Peyer's patch (tissue), 4 donors: ENCODE measurements around the gene ZFAND2A. TPM values are rescaled to one million over a fixed set of nuclear protein-coding genes. Genes with fewer than 3 reads are reported as not detected.

ENCODE experiments used
- DNase-seq, 3 donors: peaks; one replicate each; pipeline ENCODE4 v3.0.0-alpha.2; 2017 to 2019
- H3K27ac ChIP-seq, 4 donors: fragments of 200-600 bp; sonication (generic); one replicate each; pipeline ENCODE4 v1.5.1; 2016 to 2019
- H3K27me3 ChIP-seq, 2 donors: fragments of 200-600 bp; sonication (generic); one replicate each; pipeline ENCODE4 v1.5.1; 2019
- H3K36me3 ChIP-seq, 3 donors: fragments of 200-600 bp; sonication (generic); one replicate each; pipeline ENCODE4 v1.5.1; 2016 to 2019
- H3K4me1 ChIP-seq, 4 donors: fragments of 200-600 bp; sonication (generic); one replicate each; pipeline ENCODE4 v1.5.1; 2016 to 2019
- H3K4me3 ChIP-seq, 4 donors: fragments of 200-600 bp; sonication (generic); 1 replicate in 3 of 4; 2 replicates in 1 of 4; pipeline ENCODE4 v1.5.1; 2016 to 2019; ENCODE audit warnings: mild to moderate bottlenecking in 1 of 4
- H3K9me3 ChIP-seq, 4 donors: fragments of 200-600 bp; sonication (generic); one replicate each; pipeline ENCODE4 v1.5.1; 2016 to 2019; ENCODE audit warnings: mild to moderate bottlenecking in 1 of 4
- CTCF ChIP-seq, 6 experiments: fragments of 450-650 bp in 4 of 6; fragments of 200-600 bp in 2 of 6; sonication (generic) in 1 of 6; IDR thresholded peaks; one replicate each; pipeline ENCODE4 v1.5.1; 2017 to 2019; ENCODE audit warnings: antibody characterized with exemption in 6 of 6, mild to moderate bottlenecking in 3 of 6, moderate library complexity in 1 of 6
- POLR2A ChIP-seq, 2 donors: fragments of 450-650 bp; IDR thresholded peaks; one replicate each; pipeline ENCODE4 v1.5.1; 2017; ENCODE audit warnings: antibody characterized with exemption in 2 of 2, mild to moderate bottlenecking in 2 of 2, moderate library complexity in 2 of 2
- total RNA-seq, 4 donors: library from RNA; depleted of rRNA; stranded (reverse); fragments of >200 nt; gene quantifications; one replicate each; pipeline ENCODE4 v1.1.0, GENCODE V29; 2016

The ZFAND2A gene
- total RNA-seq, 4 donors from 2014 or later = 16.0 to 30.5 (median 24.8) TPM

DNA sequence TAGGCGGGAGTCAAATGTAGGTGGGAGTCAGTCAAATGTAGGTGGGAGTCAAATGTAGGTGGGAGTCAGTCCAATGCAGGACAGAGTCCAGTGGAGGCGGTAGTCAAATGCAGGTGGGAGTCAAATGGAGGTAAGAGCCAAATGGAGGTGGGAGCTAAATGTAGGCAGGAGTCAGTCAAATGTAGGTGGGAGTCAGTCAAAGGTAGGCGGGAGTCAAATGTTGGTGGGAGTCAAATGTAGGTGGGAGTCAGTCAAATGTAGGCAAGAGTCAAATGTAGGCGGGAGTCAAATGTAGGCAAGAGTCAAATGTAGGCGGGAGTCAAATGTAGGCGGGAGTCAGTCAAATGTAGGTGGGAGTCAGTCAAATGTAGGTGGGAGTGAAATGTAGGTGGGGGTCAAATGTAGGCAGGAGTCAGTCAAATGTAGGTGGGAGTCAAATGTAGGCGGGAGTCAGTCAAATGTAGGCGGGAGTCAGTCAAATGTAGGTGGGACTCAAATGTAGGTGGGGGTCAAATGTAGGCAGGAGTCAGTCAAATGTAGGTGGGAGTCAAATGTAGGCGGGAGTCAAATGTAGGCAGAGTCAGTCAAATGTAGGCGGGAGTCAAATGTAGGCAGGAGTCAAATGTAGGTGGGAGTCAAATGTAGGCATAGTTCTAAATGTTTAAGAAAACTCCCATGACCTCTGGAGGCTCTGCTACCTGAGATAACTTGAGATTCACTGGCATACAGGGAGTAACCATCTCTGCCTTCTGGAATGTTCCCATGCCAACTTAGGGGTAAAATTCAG, 30.2 kb upstream of the ZFAND2A start:
- no peak overlapping the region for H3K4me3 ChIP-seq
- no peaks in the 10 kb centered on the region for H3K9me3 ChIP-seq
- no peak for TF ChIP-seq POLR2A (IDR thresholded peaks at IDR 0.05)
- TF ChIP-seq CTCF (IDR thresholded peaks at IDR 0.05) = no peak
- no peaks in the 10 kb centered on the region for H3K27me3 ChIP-seq
- DNase-seq = no peak
- no peaks in the 10 kb centered on the region for H3K36me3 ChIP-seq
- no peak overlapping the region for H3K27ac ChIP-seq
- H3K4me1 ChIP-seq = no peaks in the 10 kb centered on the region

GRCh38 chr7:1188720-1189294, 28.8 kb upstream of the ZFAND2A start:
- H3K36me3 ChIP-seq = no peaks in the 10 kb centered on the region
- H3K27me3 ChIP-seq = no peaks in the 10 kb centered on the region
- H3K27ac ChIP-seq = no peak overlapping the region
- no peaks in the 10 kb centered on the region for H3K4me1 ChIP-seq
- DNase-seq = no peak
- no peak for TF ChIP-seq CTCF (IDR thresholded peaks at IDR 0.05)
- no peak for TF ChIP-seq POLR2A (IDR thresholded peaks at IDR 0.05)
- no peak overlapping the region for H3K4me3 ChIP-seq
- no peaks in the 10 kb centered on the region for H3K9me3 ChIP-seq

DNA sequence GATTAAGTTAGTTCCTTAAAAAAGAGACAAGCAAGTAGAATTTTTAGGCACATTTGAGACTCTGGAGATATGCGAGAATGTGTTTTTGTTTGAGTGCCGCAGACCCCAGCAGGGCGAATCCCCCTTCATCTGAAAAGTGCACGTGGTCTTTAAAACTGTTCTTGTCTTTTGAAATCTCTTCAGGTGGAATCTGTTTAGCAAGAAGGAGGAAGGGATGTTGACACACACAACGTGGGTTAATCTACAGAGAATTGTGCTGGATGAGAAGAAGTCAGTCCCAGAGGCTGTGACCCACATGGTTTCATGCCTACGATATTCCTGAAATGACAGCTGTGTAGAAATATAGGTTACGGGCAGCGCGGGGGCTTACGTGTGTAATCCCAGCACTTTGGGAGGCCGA, 27.1 kb upstream of the ZFAND2A start:
- no peak for TF ChIP-seq CTCF (IDR thresholded peaks at IDR 0.05)
- no peak for TF ChIP-seq POLR2A (IDR thresholded peaks at IDR 0.05)
- H3K9me3 ChIP-seq = no peaks in the 10 kb centered on the region
- no peaks in the 10 kb centered on the region for H3K36me3 ChIP-seq
- H3K4me1 ChIP-seq = no peaks in the 10 kb centered on the region
- H3K4me3 ChIP-seq = no peak overlapping the region
- no peak for DNase-seq
- no peaks in the 10 kb centered on the region for H3K27me3 ChIP-seq
- no peak overlapping the region for H3K27ac ChIP-seq

DNA sequence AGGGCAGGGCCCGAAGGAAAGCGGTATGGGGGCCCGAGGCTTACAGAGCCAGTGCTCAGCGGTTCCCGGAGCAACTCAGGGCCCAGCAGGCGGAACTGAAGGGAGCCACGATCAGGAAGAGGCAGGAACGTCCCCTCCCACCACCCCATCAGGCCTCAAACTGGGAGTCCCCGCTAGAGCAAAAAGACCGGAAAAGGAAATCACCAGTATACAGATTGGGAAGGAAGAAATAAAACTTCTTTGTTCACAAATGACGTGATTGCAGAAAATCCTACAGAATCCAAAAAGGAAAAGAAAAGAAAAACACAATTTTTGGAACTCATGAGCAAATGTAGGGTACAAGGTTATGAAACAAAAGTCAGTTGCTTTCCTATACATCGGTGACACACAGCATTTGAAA, 21.6 kb upstream of the ZFAND2A start:
- Histone ChIP-seq H3K4me1 (peaks cover 0 to 2% (median under 1%) of the 10 kb centered on the region in 4 donors), H3K27me3 (no peaks in the 10 kb centered on the region), H3K9me3 (no peaks in the 10 kb centered on the region), H3K4me3 (no peak overlapping the region), H3K27ac (no peak overlapping the region), H3K36me3 (no peaks in the 10 kb centered on the region)
- DNase-seq = no peak
- TF ChIP-seq CTCF (IDR thresholded peaks at IDR 0.05) = no peak
- TF ChIP-seq POLR2A (IDR thresholded peaks at IDR 0.05) = no peak

- DNase-seq = no peak
These were observed 21.0 kb upstream of the ZFAND2A start for GRCh38 chr7:1181031-1181430.

More at GRCh38 chr7:1181031-1181430, 21.0 kb upstream of the ZFAND2A start:
- no peaks in the 10 kb centered on the region for H3K9me3 ChIP-seq
- TF ChIP-seq POLR2A (IDR thresholded peaks at IDR 0.05) (no peak), CTCF (IDR thresholded peaks at IDR 0.05) (no peak)
- no peak overlapping the region for H3K4me3 ChIP-seq
- no peaks in the 10 kb centered on the region for H3K27me3 ChIP-seq
- H3K36me3 ChIP-seq = no peaks in the 10 kb centered on the region
- peaks cover 3 to 8% (median 6%) of the 10 kb centered on the region in 4 donors for H3K4me1 ChIP-seq
- no peak overlapping the region for H3K27ac ChIP-seq
